H54 (cell line): ENCODE data around the gene ERBB3.

ENCODE experiments used
- DNase-seq: peaks from one replicate; pipeline ENCODE4 v3.0.0; 2011; ENCODE audit warnings: low spot score, mixed read lengths; ENCODE audit not compliant: insufficient read length
- FAIRE-seq: peaks from 3 replicates; lab custom pipeline; 2011; peaks lifted over from hg19 to GRCh38; lab: Jason Lieb, UNC
- POLR2A ChIP-seq: IDR thresholded peaks from 2 replicates; pipeline ENCODE4 v1.6.1; 2011; ENCODE audit warnings: low read depth, mild to moderate bottlenecking, low read length

ERBB3 gene

GRCh38 chr12:56150563-56150962 is 70.6 kb downstream of the ERBB3 start:
- DNase-seq (no peak), FAIRE-seq (no peak)
- no peak for TF ChIP-seq POLR2A

- TF ChIP-seq POLR2A = no peak
- DNase-seq = no peak
- no peak for FAIRE-seq
These were observed 71.7 kb downstream of the ERBB3 start for GRCh38 chr12:56151672-56152131.

DNA sequence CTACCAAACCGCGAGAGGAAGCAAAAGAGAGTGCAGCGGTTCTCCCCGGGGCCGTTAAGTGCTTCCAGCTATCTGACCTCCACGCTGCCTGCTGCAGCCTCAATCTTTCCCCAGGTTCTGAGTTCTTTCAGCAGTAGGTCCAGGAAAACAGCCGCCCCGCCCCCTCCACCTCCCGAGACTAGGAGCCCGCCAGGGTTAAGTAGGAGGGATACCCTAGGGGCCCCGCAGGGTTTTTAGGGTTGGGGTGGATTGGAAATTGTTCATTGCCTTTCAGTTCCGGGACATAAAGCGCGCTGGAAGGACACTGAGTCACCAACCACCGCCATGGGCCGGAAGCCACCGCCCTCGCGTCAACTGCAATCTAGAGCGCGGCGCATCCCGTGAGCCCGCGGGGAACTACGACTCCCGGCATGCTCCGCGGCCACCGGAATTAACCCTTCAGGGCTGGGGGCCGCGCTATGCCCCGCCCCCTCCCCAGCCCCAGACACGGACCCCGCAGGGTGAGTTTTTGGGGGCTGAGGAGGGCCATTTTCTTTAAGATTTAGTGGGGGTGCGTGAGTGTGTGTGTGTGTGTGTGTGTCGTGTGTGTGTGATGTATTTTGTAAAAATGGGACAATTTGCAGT is 72.3 kb downstream of the ERBB3 start, which contains the start of gene MYL6B:
Gene MYL6B (plus strand): TSS at position 456 of the 624 bp plus-strand sequence. CDS start 1,332 bp downstream, outside the sequence.
- DNase-seq = peak; percentile 77
- FAIRE-seq = peak; percentile 61
- TF ChIP-seq POLR2A = peak; percentile 57
